GM19193 (cell line): ENCODE results near the gene ABCA8.

Experiments
- POLR2A ChIP-seq: IDR thresholded peaks from 4 replicates; pipeline ENCODE4 v1.6.1; 2011; ENCODE audit not compliant: insufficient read depth, insufficient read length; ENCODE audit errors: extremely low read depth

The ABCA8 gene

GRCh38 chr17:68822719-68823289 is 132.4 kb downstream of the ABCA8 start:
- TF ChIP-seq POLR2A: no peak

- TF ChIP-seq POLR2A: no peak
Observed at GRCh38 chr17:68821860-68822696, 133.1 kb downstream of the ABCA8 start.

GRCh38 chr17:68820825-68821481 is 134.2 kb downstream of the ABCA8 start:
- no peak for TF ChIP-seq POLR2A

GRCh38 chr17:68820476-68820824 is 134.7 kb downstream of the ABCA8 start:
- no peak for TF ChIP-seq POLR2A

GRCh38 chr17:68819465-68819864 is 135.7 kb downstream of the ABCA8 start:
- TF ChIP-seq POLR2A: no peak
